Neural cell (in vitro differentiated cells): ENCODE data around the gene B4GALT4. TPM values are rescaled to one million over a fixed set of nuclear protein-coding genes. Genes with fewer than 3 reads are reported as not detected.

Source experiments
- H2AFZ ChIP-seq: fragments of 200-600, 300-800 bp; sonication (generic), shearing (Covaris generic); 2 replicates; pipeline ENCODE4 v1.6.0; 2014; ENCODE audit warnings: low read depth, mild to moderate bottlenecking, antibody characterized with exemption, low read length, moderate library complexity
- H3F3A ChIP-seq: fragments of 200-600 bp; shearing (Covaris generic); 2 replicates; pipeline ENCODE4 v1.6.1; 2016; ENCODE audit warnings: mild to moderate bottlenecking, moderate library complexity, mixed read lengths, antibody characterized with exemption, low read length; ENCODE audit not compliant: insufficient read depth, poor library complexity, severe bottlenecking
- H3K27ac ChIP-seq: fragments of 200-600, 300-800 bp; sonication (generic), shearing (Covaris generic); 2 replicates; pipeline ENCODE4 v1.5.1; 2014; ENCODE audit warnings: mild to moderate bottlenecking, low read length, moderate library complexity
- H3K27me3 ChIP-seq: fragments of 300-800, 200-600 bp; sonication (generic), shearing (Covaris generic); 2 replicates; pipeline ENCODE4 v1.6.0; 2014; ENCODE audit warnings: mild to moderate bottlenecking, low read depth, low read length, moderate library complexity; ENCODE audit not compliant: insufficient read depth
- H3K36me3 ChIP-seq: fragments of 300-800, 200-600 bp; sonication (generic), shearing (Covaris generic); 2 replicates; pipeline ENCODE4 v1.5.1; 2014; ENCODE audit warnings: mild to moderate bottlenecking, antibody characterized with exemption, low read length, moderate library complexity; ENCODE audit not compliant: insufficient read depth
- H3K4me2 ChIP-seq: fragments of 300-800, 200-600 bp; sonication (generic), shearing (Covaris generic); 2 replicates; pipeline ENCODE4 v1.6.0; 2014; ENCODE audit warnings: mild to moderate bottlenecking, low read length
- H3K4me3 ChIP-seq: fragments of 300-800, 200-600 bp; sonication (generic), shearing (Covaris generic); 2 replicates; pipeline ENCODE4 v1.5.1; 2014; ENCODE audit warnings: mild to moderate bottlenecking, low read length, moderate library complexity
- H3K79me2 ChIP-seq: fragments of 200-600 bp; shearing (Covaris generic); replicated peaks from 2 replicates; pipeline ENCODE4 v1.6.0; 2014; ENCODE audit warnings: mild to moderate bottlenecking, low read length, moderate library complexity; ENCODE audit not compliant: insufficient read depth
- H3K9ac ChIP-seq: fragments of 300-800, 200-600 bp; sonication (generic), shearing (Covaris generic); 2 replicates; pipeline ENCODE4 v1.6.1; 2016; ENCODE audit warnings: mild to moderate bottlenecking, low read length, mixed read lengths
- H3K9me2 ChIP-seq: fragments of 200-600 bp; shearing (Covaris generic); 2 replicates; pipeline ENCODE4 v1.6.1; 2016; ENCODE audit warnings: mild to moderate bottlenecking, low read length, mixed read lengths; ENCODE audit not compliant: insufficient read depth
- H3K9me3 ChIP-seq: fragments of 200-600, 300-800 bp; sonication (generic), shearing (Covaris generic); 2 replicates; pipeline ENCODE4 v1.6.1; 2016; ENCODE audit warnings: mild to moderate bottlenecking, mixed run types, low read length, moderate library complexity, mixed read lengths
- H4K20me1 ChIP-seq: fragments of 200-600 bp; shearing (Covaris generic); 2 replicates; pipeline ENCODE4 v1.6.1; 2016; ENCODE audit warnings: mild to moderate bottlenecking, mixed run types; ENCODE audit not compliant: insufficient read depth
- CTCF ChIP-seq: fragments of 450-650 bp; IDR thresholded peaks from 2 replicates; pipeline ENCODE4 v1.5.1; 2014; ENCODE audit warnings: antibody characterized with exemption, mild to moderate bottlenecking, moderate library complexity; ENCODE audit not compliant: poor library complexity, severe bottlenecking
- EP300 ChIP-seq: fragments of 450-650 bp; conservative IDR thresholded peaks from 2 replicates; pipeline ENCODE4 v1.6.1; 2014; ENCODE audit warnings: antibody characterized with exemption, mild to moderate bottlenecking, moderate library complexity; ENCODE audit not compliant: poor library complexity, severe bottlenecking
- EZH2 ChIP-seq: fragments of 200-600, 300-800 bp; shearing (Covaris generic), sonication (generic); IDR thresholded peaks from 2 replicates; pipeline ENCODE4 v1.6.1; 2014; ENCODE audit warnings: antibody characterized with exemption, low read length, borderline replicate concordance, mild to moderate bottlenecking; ENCODE audit not compliant: insufficient read depth, poor library complexity, severe bottlenecking
- MXI1 ChIP-seq: fragments of 450-650 bp; conservative IDR thresholded peaks from 2 replicates; pipeline ENCODE4 v1.6.1; 2014; ENCODE audit warnings: antibody characterized with exemption, mild to moderate bottlenecking; ENCODE audit not compliant: poor library complexity, severe bottlenecking
- POLR2AphosphoS5 ChIP-seq: IDR thresholded peaks from 2 replicates; pipeline ENCODE4 v1.6.1; 2012
- RAD21 ChIP-seq: fragments of 450-650 bp; conservative IDR thresholded peaks from 2 replicates; pipeline ENCODE4 v1.6.1; 2014; ENCODE audit warnings: antibody characterized with exemption, mild to moderate bottlenecking, moderate library complexity
- REST ChIP-seq: IDR thresholded peaks from 2 replicates; pipeline ENCODE4 v1.6.1; 2012; ENCODE audit warnings: borderline replicate concordance
- SMC3 ChIP-seq: fragments of 450-650 bp; conservative IDR thresholded peaks from 2 replicates; pipeline ENCODE4 v1.6.1; 2014; ENCODE audit warnings: antibody characterized with exemption, mild to moderate bottlenecking, moderate library complexity; ENCODE audit not compliant: poor library complexity
- TAF1 ChIP-seq: IDR thresholded peaks from 2 replicates; pipeline ENCODE4 v1.6.1; 2012; ENCODE audit warnings: low read depth
- polyA plus RNA-seq: library from polyadenylated mRNA; depleted of rRNA; stranded (reverse); fragments of >200 nt; gene quantifications from 2 replicates; pipeline ENCODE4 v1.2.3, GENCODE V29; 2014

Gene B4GALT4
- polyA plus RNA-seq, 1 donor from 2014 or later: 11.8 TPM

GRCh38 chr3:119230745-119231144 lies 9.9 kb downstream of the B4GALT4 start:
- Histone ChIP-seq H3K27me3 (no peaks in the 10 kb centered on the region), H3K9me3 (no peaks in the 10 kb centered on the region), H3K36me3 (no peaks in the 10 kb centered on the region), H3K79me2 (no peaks in the 10 kb centered on the region), H3K4me2 (no peak overlapping the region), H2AFZ (no peak overlapping the region), H3F3A (no peaks in the 10 kb centered on the region), H3K27ac (no peak overlapping the region), H3K4me3 (no peak overlapping the region), H4K20me1 (no peaks in the 10 kb centered on the region), H3K9ac (no peak overlapping the region), H3K9me2 (no peaks in the 10 kb centered on the region)
- TF ChIP-seq POLR2AphosphoS5 (no peak), EZH2 (no peak), EP300 (no peak), MXI1 (no peak), RAD21 (no peak), SMC3 (no peak)

- H2AFZ ChIP-seq: no peak overlapping the region
- H4K20me1 ChIP-seq: no peaks in the 10 kb centered on the region
- no peaks in the 10 kb centered on the region for H3K27me3 ChIP-seq
- no peaks in the 10 kb centered on the region for H3K9me3 ChIP-seq
- H3F3A ChIP-seq: no peaks in the 10 kb centered on the region
- H3K9me2 ChIP-seq: no peaks in the 10 kb centered on the region
- no peaks in the 10 kb centered on the region for H3K36me3 ChIP-seq
- no peak overlapping the region for H3K4me2 ChIP-seq
- H3K79me2 ChIP-seq: no peaks in the 10 kb centered on the region
- H3K4me3 ChIP-seq: no peak overlapping the region
- no peak overlapping the region for H3K27ac ChIP-seq
- TF ChIP-seq EP300: no peak
- TF ChIP-seq TAF1: no peak
- no peak for TF ChIP-seq EZH2
- no peak for TF ChIP-seq RAD21
- TF ChIP-seq REST: no peak
- TF ChIP-seq MXI1: no peak
- TF ChIP-seq SMC3: no peak
- no peak for TF ChIP-seq CTCF
- TF ChIP-seq POLR2AphosphoS5: no peak
- H3K9ac ChIP-seq: no peak overlapping the region
Observed at GRCh38 chr3:119230071-119230470, 10.6 kb downstream of the B4GALT4 start.

- TF ChIP-seq REST (no peak), POLR2AphosphoS5 (no peak), CTCF (no peak), TAF1 (no peak), SMC3 (no peak), MXI1 (no peak)
- Histone ChIP-seq H4K20me1 (no peaks in the 10 kb centered on the region), H3K4me3 (no peak overlapping the region), H3K9ac (no peak overlapping the region), H3K36me3 (no peaks in the 10 kb centered on the region), H2AFZ (no peak overlapping the region), H3K9me2 (no peaks in the 10 kb centered on the region), H3F3A (no peaks in the 10 kb centered on the region), H3K79me2 (no peaks in the 10 kb centered on the region), H3K27ac (no peak overlapping the region), H3K4me2 (no peak overlapping the region), H3K27me3 (no peaks in the 10 kb centered on the region), H3K9me3 (no peaks in the 10 kb centered on the region)
Observed at GRCh38 chr3:119229190-119229589, 11.5 kb downstream of the B4GALT4 start.
